Right kidney (tissue), 1 donor: ENCODE measurements around the gene TCL1A.

Source experiments
- DNase-seq: peaks from one replicate; pipeline ENCODE4 v3.0.0-alpha.2; 2016

Gene TCL1A

DNA sequence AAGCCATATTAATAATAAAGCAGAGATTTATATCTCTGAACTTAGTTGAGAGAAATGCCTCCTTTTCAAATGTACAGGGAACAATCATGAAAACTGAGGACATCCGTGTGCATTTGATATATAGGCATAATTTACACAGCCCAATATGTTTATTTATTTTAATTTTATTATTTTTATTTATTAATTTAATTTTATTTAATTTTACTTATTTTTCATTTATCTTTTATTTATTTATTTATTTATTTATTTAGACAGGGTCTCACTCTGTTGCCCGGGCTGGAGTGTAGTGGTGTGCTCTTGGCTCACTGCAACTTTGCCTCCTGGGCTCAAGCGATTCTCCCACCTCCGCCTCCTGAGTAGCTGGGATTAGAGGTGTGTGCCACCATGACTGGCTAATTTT is 8.4 kb downstream of the TCL1A start:
- no peak for DNase-seq

GRCh38 chr14:95703805-95704204 is 10.1 kb downstream of the TCL1A start:
- DNase-seq: no peak

DNA sequence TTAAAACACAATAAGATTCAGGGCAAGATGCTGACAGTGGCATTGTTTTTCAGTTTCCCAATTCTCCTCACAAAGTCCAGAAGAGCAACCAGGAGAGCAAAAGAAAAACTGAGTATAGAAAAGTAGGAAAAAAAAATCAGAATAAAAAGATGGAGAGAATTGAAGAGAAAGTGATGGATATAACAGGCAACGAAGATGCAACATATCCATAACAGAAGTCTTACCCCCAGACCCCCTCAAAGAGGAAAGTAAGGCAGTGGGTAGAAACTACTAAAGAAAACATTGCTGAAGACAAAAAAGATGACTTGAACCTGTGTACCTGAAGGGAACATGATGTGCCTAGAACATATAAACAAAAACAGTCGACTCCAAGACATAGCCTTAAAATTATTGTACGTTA is 10.6 kb downstream of the TCL1A start:
- DNase-seq: no peak

DNA sequence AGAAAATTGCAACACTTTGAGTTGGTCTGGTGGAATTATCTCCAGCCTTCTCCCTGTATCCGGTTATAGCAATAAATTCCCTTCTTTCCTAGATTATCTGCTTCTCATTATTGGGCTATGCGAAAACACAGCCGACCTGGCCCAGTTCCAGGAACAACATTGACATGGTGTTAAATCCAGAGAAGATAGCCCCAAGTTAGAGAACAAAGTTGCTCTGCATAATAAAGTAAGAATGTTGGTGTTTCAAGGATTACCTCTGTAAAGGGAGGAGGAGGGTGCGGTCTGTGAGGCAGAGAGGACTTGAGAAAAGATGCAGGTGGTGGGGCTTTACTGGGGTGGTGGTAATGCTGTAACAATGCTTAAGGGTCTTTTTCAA is 12.1 kb downstream of the TCL1A start:
- no peak for DNase-seq

- DNase-seq: no peak
These were observed 13.5 kb downstream of the TCL1A start for GRCh38 chr14:95700221-95700976.

GRCh38 chr14:95699412-95699811 is 14.5 kb downstream of the TCL1A start:
- no peak for DNase-seq

GRCh38 chr14:95698287-95698686 is 15.6 kb downstream of the TCL1A start:
- DNase-seq: no peak

DNA sequence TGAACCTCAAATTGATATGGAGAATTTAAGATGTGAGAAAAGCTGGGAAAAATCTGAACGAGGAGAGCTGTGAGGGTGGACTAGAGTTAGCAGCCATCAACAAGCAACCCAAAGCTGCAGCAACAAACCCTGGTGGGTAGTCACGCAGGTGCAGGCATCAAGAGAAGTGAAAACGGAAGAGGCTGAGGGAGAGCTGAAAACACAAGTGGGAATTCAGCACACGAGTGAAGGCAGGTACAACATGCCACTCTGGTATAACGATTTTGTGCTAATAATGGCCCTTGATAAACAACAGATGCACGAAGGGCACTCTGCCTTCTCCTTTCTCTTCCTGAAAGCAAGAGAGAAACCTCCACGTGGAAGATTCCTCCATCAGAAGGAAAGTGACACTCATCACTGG is 16.2 kb downstream of the TCL1A start:
- DNase-seq: no peak

- no peak for DNase-seq
These were observed 17.2 kb downstream of the TCL1A start for GRCh38 chr14:95696741-95697140.

GRCh38 chr14:95695913-95696312 is 18.0 kb downstream of the TCL1A start:
- no peak for DNase-seq

DNA sequence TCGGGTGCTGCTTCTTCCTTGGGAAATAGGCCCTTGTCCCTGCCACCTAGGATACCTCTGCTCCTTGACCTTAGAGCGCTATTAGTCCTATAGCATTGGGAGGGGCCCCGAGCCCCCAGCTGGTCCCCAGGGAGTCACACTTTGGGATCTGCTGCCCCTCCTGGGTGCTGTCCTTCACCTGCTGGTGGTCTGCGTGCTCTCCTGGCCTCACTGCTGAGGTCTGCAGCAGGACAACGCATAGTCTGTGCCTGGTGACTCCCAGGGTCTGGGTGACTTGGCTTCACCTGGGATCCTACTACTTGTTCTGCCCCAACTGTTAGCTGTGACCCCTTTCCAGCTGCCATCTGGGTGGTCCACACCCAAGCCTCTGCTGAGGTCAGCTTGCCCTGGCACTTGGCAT is 18.9 kb downstream of the TCL1A start:
- DNase-seq: no peak

- DNase-seq: no peak
These were observed 21.8 kb downstream of the TCL1A start for GRCh38 chr14:95692109-95692508.

DNA sequence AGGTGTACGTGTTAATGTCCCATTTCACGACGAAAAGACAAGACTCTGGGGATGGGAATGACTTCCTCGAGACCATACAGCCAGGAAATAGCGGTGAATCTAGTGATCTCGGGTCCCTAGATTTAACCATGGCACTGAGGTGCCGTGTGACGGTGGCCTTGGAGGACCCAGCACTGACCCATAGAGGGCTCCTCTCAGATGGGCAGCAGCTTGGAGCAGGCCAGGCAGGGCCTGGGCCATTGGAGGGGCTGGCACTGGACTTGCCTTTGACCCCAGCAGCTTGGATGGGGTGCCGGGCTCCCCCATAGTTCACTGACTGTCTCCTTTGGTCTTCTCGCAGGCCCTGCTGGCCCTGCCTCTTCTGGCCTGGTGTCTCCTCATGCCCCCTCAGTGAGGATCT is 22.3 kb downstream of the TCL1A start:
- no peak for DNase-seq

GRCh38 chr14:95690815-95691214 is 23.1 kb downstream of the TCL1A start:
- DNase-seq: no peak

GRCh38 chr14:95689441-95689840 is 24.5 kb downstream of the TCL1A start:
- DNase-seq: no peak

GRCh38 chr14:95686935-95687334 is 27.0 kb downstream of the TCL1A start:
- DNase-seq: no peak

GRCh38 chr14:95685978-95686922 is 27.7 kb downstream of the TCL1A start, which contains the start of gene TCL1B:
Gene TCL1B, plus strand, starts transcription at chr14:95686426. Its CDS starts 42 bp downstream, at chr14:95686468.
- DNase-seq: no peak

DNA sequence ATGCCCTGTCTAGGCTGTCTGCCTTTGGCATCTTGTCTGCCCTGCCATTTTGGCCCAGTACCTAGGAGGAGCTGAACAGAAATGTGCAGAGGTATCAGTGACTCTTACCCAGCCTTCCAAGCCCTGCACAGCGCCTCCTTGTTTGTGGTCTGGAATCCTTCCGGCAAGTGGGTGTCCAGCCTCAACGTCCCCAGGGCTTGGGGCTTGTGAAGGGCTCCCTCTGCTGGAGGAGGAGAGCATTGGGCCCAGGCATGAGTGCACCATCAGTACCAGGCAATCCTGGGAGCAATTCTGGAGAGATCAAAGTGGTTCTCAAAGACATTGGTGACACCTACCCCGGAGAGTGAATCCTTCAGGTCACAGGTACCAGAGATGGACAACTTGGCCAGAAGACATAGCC is 30.1 kb downstream of the TCL1A start:
- no peak for DNase-seq

- DNase-seq: no peak
These were observed 32.8 kb downstream of the TCL1A start for GRCh38 chr14:95681153-95681552.

- DNase-seq: no peak
These were observed 33.8 kb downstream of the TCL1A start for GRCh38 chr14:95679998-95680735.

- DNase-seq: no peak
These were observed 34.6 kb downstream of the TCL1A start for GRCh38 chr14:95679148-95679815.

GRCh38 chr14:95677179-95677835 is 36.6 kb downstream of the TCL1A start:
- no peak for DNase-seq
